Measurements from ENCODE around the gene DRGX. TPM values are rescaled to one million over a fixed set of nuclear protein-coding genes. Genes with fewer than 3 reads are reported as not detected.

DRGX gene
- total RNA-seq, 1 experiment from 2014 or later = not detected

- no peak for DNase-seq (ENCODE audit: low read depth)
These were observed 57.3 kb downstream of the DRGX start for GRCh38 chr10:49338604-49339003.

GRCh38 chr10:49335364-49335972 is 60.4 kb downstream of the DRGX start:
- DNase-seq (ENCODE audit: low read depth) = no peak

GRCh38 chr10:49334964-49335363 is 60.9 kb downstream of the DRGX start:
- no peak for DNase-seq (ENCODE audit: low read depth)

GRCh38 chr10:49333192-49333591 is 62.7 kb downstream of the DRGX start:
- no peak for DNase-seq (ENCODE audit: low read depth)

- DNase-seq (ENCODE audit: low read depth) = no peak
These were observed 63.1 kb downstream of the DRGX start for GRCh38 chr10:49332768-49333167.

GRCh38 chr10:49332333-49332732 is 63.6 kb downstream of the DRGX start:
- DNase-seq (ENCODE audit: low read depth) = no peak

GRCh38 chr10:49331431-49331830 is 64.5 kb downstream of the DRGX start:
- DNase-seq (ENCODE audit: low read depth) = no peak

GRCh38 chr10:49330127-49330665 is 65.7 kb downstream of the DRGX start:
- no peak for DNase-seq (ENCODE audit: low read depth)

GRCh38 chr10:49329146-49329505 is 66.8 kb downstream of the DRGX start:
- DNase-seq (ENCODE audit: low read depth) = no peak

GRCh38 chr10:49328401-49329145 is 67.3 kb downstream of the DRGX start:
- no peak for DNase-seq (ENCODE audit: low read depth)

GRCh38 chr10:49327036-49327813 is 68.7 kb downstream of the DRGX start:
- no peak for DNase-seq (ENCODE audit: low read depth)

GRCh38 chr10:49325916-49326783 is 69.7 kb downstream of the DRGX start:
- no peak for DNase-seq (ENCODE audit: low read depth)

GRCh38 chr10:49325131-49325915 is 70.6 kb downstream of the DRGX start:
- no peak for DNase-seq (ENCODE audit: low read depth)

GRCh38 chr10:49324711-49325110 is 71.2 kb downstream of the DRGX start:
- peak; percentile 13 for DNase-seq (ENCODE audit: low read depth)

GRCh38 chr10:49323896-49324270 is 72.0 kb downstream of the DRGX start:
- no peak for DNase-seq (ENCODE audit: low read depth)

- DNase-seq (ENCODE audit: low read depth) = no peak
These were observed 72.6 kb downstream of the DRGX start for GRCh38 chr10:49323171-49323895.

- DNase-seq (ENCODE audit: low read depth) = no peak
These were observed 73.3 kb downstream of the DRGX start for GRCh38 chr10:49322371-49323170.

- DNase-seq (ENCODE audit: low read depth) = no peak
These were observed 74.9 kb downstream of the DRGX start for GRCh38 chr10:49321021-49321420.

GRCh38 chr10:49320191-49320590 is 75.7 kb downstream of the DRGX start:
- no peak for DNase-seq (ENCODE audit: low read depth)
